ENCODE results near the gene ST7L. TPM values are rescaled to one million over a fixed set of nuclear protein-coding genes. Genes with fewer than 3 reads are reported as not detected.
A peak's percentile ranks its signal among the peaks of the same experiment; 100 is the strongest.

ST7L gene
- total and polyA plus RNA-seq, 2 donors (not counting 1 experiment from before 2014, with no cell fraction given), result 14.6 to 18.0 TPM

- Histone ChIP-seq H3K4me3 (replicated peaks in 1 of 4; ENCODE audit: control extremely low read depth in 1 of 4, insufficient read depth in 1 of 4, low read depth in 3 of 4, low read length in 4 of 4) (peak overlapping the region; percentile 79 to 97 (median 91)), H3K79me2 (ENCODE audit: control insufficient read depth, insufficient read depth, low read length) (peaks cover 79% of the 10 kb centered on the region), H3K9ac (ENCODE audit: insufficient read depth, low read length) (peak overlapping the region; percentile 96), H3K4me1 (ENCODE audit: control insufficient read depth, extremely low read depth, insufficient read depth, low read length) (peaks cover 3% of the 10 kb centered on the region), H3K36me3 (ENCODE audit: control insufficient read depth, insufficient read depth, low read length) (no peaks in the 10 kb centered on the region), H4K20me1 (ENCODE audit: control insufficient read depth, extremely low read depth, insufficient read depth, low read length) (peaks cover 2% of the 10 kb centered on the region), H3K4me2 (ENCODE audit: extremely low read depth, insufficient read depth, low read length) (peak overlapping the region; percentile 96), H3K27me3 (ENCODE audit: control insufficient read depth, insufficient read depth, low read length) (no peaks in the 10 kb centered on the region), H3K9me3 (ENCODE audit: control insufficient read depth, insufficient read depth, low read depth, low read length) (no peaks in the 10 kb centered on the region), H3K27ac (ENCODE audit: insufficient read depth, low read length) (peak overlapping the region; percentile 99), H2AFZ (ENCODE audit: low read length) (no peak overlapping the region)
- TF ChIP-seq CTCF (conservative IDR thresholded peaks at IDR 0.05 in 1 of 2, IDR thresholded peaks at IDR 0.05 in 1 of 2; ENCODE audit: low read depth in 1 of 2, low read length in 2 of 2) (no peak), EZH2 (IDR thresholded peaks at IDR 0.05; ENCODE audit: low read length, missing control alignments) (no peak)
- DNase-seq (ENCODE audit: low read depth in 2 of 2), result no peak
Measured at GRCh38 chr1:112620377-112620695, 1.4 kb upstream of the ST7L start.

DNA sequence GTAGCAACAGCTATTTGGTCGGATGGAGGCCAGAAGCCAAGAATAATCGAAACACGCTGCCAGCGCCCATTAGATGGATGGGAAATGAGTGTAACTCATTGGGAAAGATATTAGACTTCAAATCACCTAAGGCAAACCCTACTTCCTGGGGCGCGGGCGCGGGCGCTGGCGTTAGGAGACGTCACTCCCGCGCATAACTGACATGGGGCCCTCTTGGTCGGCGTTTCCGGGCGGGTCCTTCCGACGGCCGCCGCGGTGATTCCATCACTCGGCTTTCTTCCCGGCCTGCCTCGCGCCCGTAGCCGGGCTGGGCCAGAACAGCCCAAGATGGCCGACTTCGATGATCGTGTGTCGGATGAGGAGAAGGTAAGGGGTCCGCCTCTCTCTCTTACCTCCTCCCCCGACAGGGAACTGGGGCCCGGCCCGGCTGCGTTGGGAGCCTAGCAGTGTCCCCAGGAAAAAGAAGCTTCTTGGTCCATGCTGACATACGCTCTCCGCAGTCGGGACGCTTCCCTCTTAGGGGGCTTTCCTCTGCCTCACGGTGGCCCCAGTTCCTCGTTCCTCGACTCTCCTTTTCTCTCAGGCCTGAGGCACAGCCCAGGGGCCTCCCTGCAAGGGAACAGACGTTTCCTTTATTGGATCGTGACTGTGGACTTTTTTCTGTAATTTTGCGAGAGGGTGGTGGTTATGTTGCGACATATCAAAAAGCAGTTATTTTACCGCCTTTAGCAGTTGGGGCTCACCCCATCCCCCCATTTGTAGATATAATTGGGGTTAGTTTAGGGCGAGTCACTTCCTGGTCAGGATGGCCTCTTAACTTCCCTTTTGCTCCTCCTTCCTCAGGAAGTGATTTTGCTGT lies 806 bp upstream of the ST7L start, which contains the start of gene CAPZA1:
Gene CAPZA1, plus strand, starts transcription at position 315 of the 859 bp plus-strand sequence. Its CDS starts 13 bp downstream, at position 328.
- H2AFZ ChIP-seq (ENCODE audit: low read length), result peak within 1 kb of the TSS; percentile 79
- peak; percentile 92 to 93 for DNase-seq (ENCODE audit: low read depth in 2 of 2)
- no peaks in the 10 kb centered on the region for H3K27me3 ChIP-seq (ENCODE audit: control insufficient read depth, insufficient read depth, low read length)
- H3K79me2 ChIP-seq (ENCODE audit: control insufficient read depth, insufficient read depth, low read length), result peaks cover 73% of the 10 kb centered on the region
- peak within 1 kb of the TSS; percentile 96 for H3K4me2 ChIP-seq (ENCODE audit: extremely low read depth, insufficient read depth, low read length)
- peaks cover 2% of the 10 kb centered on the region for H4K20me1 ChIP-seq (ENCODE audit: control insufficient read depth, extremely low read depth, insufficient read depth, low read length)
- TF ChIP-seq CTCF (conservative IDR thresholded peaks at IDR 0.05 in 1 of 2, IDR thresholded peaks at IDR 0.05 in 1 of 2; ENCODE audit: low read depth in 1 of 2, low read length in 2 of 2) (no peak), EZH2 (IDR thresholded peaks at IDR 0.05; ENCODE audit: low read length, missing control alignments) (no peak)
- no peaks in the 10 kb centered on the region for H3K9me3 ChIP-seq (ENCODE audit: control insufficient read depth, insufficient read depth, low read depth, low read length)
- H3K4me1 ChIP-seq (ENCODE audit: control insufficient read depth, extremely low read depth, insufficient read depth, low read length), result peaks cover 3% of the 10 kb centered on the region
- peak within 1 kb of the TSS; percentile 79 to 97 (median 91) for H3K4me3 ChIP-seq (replicated peaks in 1 of 4; ENCODE audit: control extremely low read depth in 1 of 4, insufficient read depth in 1 of 4, low read depth in 3 of 4, low read length in 4 of 4)
- peak within 1 kb of the TSS; percentile 99 for H3K27ac ChIP-seq (ENCODE audit: insufficient read depth, low read length)
- no peaks in the 10 kb centered on the region for H3K36me3 ChIP-seq (ENCODE audit: control insufficient read depth, insufficient read depth, low read length)
- peak within 1 kb of the TSS; percentile 96 for H3K9ac ChIP-seq (ENCODE audit: insufficient read depth, low read length)

- peak; percentile 32 to 42 for DNase-seq (ENCODE audit: low read depth in 2 of 2)
- Histone ChIP-seq H3K27me3 (ENCODE audit: control insufficient read depth, insufficient read depth, low read length) (no peaks in the 10 kb centered on the region), H2AFZ (ENCODE audit: low read length) (peak overlapping the region; percentile 79), H3K36me3 (ENCODE audit: control insufficient read depth, insufficient read depth, low read length) (no peaks in the 10 kb centered on the region), H4K20me1 (ENCODE audit: control insufficient read depth, extremely low read depth, insufficient read depth, low read length) (peaks cover 2% of the 10 kb centered on the region), H3K9me3 (ENCODE audit: control insufficient read depth, insufficient read depth, low read depth, low read length) (no peaks in the 10 kb centered on the region), H3K79me2 (ENCODE audit: control insufficient read depth, insufficient read depth, low read length) (peaks cover 63% of the 10 kb centered on the region), H3K27ac (ENCODE audit: insufficient read depth, low read length) (peak overlapping the region; percentile 99), H3K4me3 (replicated peaks in 1 of 4; ENCODE audit: control extremely low read depth in 1 of 4, insufficient read depth in 1 of 4, low read depth in 3 of 4, low read length in 4 of 4) (peak overlapping the region; percentile 79 to 97 (median 91)), H3K9ac (ENCODE audit: insufficient read depth, low read length) (peak overlapping the region; percentile 96), H3K4me2 (ENCODE audit: extremely low read depth, insufficient read depth, low read length) (peak overlapping the region; percentile 82), H3K4me1 (ENCODE audit: control insufficient read depth, extremely low read depth, insufficient read depth, low read length) (peaks cover 3% of the 10 kb centered on the region)
- TF ChIP-seq EZH2 (IDR thresholded peaks at IDR 0.05; ENCODE audit: low read length, missing control alignments) (no peak), CTCF (conservative IDR thresholded peaks at IDR 0.05 in 1 of 2, IDR thresholded peaks at IDR 0.05 in 1 of 2; ENCODE audit: low read depth in 1 of 2, low read length in 2 of 2) (no peak)
Measured at GRCh38 chr1:112618114-112618720, 724 bp downstream of the ST7L start.

All from fibroblast of lung (primary cell).